ENCODE data around the gene SRD5A2.

DNA sequence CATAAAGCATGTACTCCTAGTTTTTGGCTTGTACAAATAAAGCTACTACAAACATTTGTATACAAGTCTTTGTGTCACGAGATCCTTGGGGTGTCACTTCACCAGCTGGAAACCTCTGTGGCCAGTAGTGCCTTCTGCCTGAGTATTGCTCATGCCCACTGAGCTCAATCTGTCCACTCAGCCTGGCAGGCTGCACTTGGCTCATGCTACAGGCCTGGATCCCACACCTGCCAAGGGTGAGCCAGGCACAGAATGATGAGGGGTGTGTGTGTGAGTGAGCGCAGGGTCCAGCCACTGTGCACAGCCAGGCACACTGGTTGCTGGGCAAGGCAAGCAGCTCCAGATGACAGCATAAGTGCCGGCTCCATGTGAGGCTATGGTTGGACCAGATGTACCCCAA is 13.1 kb downstream of the SRD5A2 start:
- TF ChIP-seq POLR2A (IDR thresholded peaks at IDR 0.05), result no peak
- TF ChIP-seq, protein P1, sequence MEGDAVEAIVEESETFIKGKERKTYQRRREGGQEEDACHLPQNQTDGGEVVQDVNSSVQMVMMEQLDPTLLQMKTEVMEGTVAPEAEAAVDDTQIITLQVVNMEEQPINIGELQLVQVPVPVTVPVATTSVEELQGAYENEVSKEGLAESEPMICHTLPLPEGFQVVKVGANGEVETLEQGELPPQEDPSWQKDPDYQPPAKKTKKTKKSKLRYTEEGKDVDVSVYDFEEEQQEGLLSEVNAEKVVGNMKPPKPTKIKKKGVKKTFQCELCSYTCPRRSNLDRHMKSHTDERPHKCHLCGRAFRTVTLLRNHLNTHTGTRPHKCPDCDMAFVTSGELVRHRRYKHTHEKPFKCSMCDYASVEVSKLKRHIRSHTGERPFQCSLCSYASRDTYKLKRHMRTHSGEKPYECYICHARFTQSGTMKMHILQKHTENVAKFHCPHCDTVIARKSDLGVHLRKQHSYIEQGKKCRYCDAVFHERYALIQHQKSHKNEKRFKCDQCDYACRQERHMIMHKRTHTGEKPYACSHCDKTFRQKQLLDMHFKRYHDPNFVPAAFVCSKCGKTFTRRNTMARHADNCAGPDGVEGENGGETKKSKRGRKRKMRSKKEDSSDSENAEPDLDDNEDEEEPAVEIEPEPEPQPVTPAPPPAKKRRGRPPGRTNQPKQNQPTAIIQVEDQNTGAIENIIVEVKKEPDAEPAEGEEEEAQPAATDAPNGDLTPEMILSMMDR (IDR thresholded peaks at IDR 0.05), result no peak
